Prostate gland (tissue), 2 donors: ENCODE results near the gene EEA1.

ENCODE experiments used
- CTCF ChIP-seq, 4 experiments: fragments of 200-600 bp in 2 of 4; fragments of 450-650 bp in 2 of 4; sonication (generic) in 2 of 4; IDR thresholded peaks; 1 replicate in 3 of 4; 2 replicates in 1 of 4; pipeline ENCODE4 v1.5.1; 2016 to 2019; ENCODE audit warnings: antibody characterized with exemption in 4 of 4, mild to moderate bottlenecking in 2 of 4, moderate library complexity in 2 of 4
- POLR2A ChIP-seq: fragments of 450-650 bp; IDR thresholded peaks from one replicate; pipeline ENCODE4 v1.6.1; 2016; ENCODE audit warnings: antibody characterized with exemption, mild to moderate bottlenecking
- POLR2AphosphoS5 ChIP-seq: sonication (generic); formaldehyde crosslinking; IDR thresholded peaks from one replicate; pipeline ENCODE4 v1.6.1; 2017; ENCODE audit warnings: antibody characterized with exemption

GRCh38 chr12:92739113-92739512, 190.0 kb downstream of the EEA1 start:
- TF ChIP-seq POLR2A (no peak), CTCF (IDR thresholded peaks at IDR 0.05) (no peak), POLR2AphosphoS5 (no peak)
